ENCODE measurements around the gene ZNF524.

Gene ZNF524

GRCh38 chr19:55601084-55601483 is 996 bp downstream of the ZNF524 start:
- DNase-seq (ENCODE audit: low read depth in 4 of 4, low spot score in 1 of 4) = no peak

GRCh38 chr19:55602104-55603001 is 2.3 kb downstream of the ZNF524 start:
- DNase-seq (ENCODE audit: low read depth in 4 of 4, low spot score in 1 of 4) = no peak

- DNase-seq (ENCODE audit: low read depth in 4 of 4, low spot score in 1 of 4) = no peak
Measured at GRCh38 chr19:55603115-55603514, 3.0 kb downstream of the ZNF524 start.

- DNase-seq (ENCODE audit: low read depth in 4 of 4, low spot score in 1 of 4) = no peak
Measured at GRCh38 chr19:55603581-55604292, 3.6 kb downstream of the ZNF524 start.

GRCh38 chr19:55605207-55605636 is 5.1 kb downstream of the ZNF524 start:
- DNase-seq (ENCODE audit: low read depth in 4 of 4, low spot score in 1 of 4) = peak; percentile 97 to 99 (median 98)

GRCh38 chr19:55605637-55606470 is 5.8 kb downstream of the ZNF524 start, which contains the start of gene ZNF865:
Gene ZNF865 (plus strand): TSS chr19:55605647. CDS start chr19:55613619, 7,972 bp downstream.
- peak in 2 of 4 experiments; percentile 59 to 65 for DNase-seq (ENCODE audit: low read depth in 4 of 4, low spot score in 1 of 4)

- no peak for DNase-seq (ENCODE audit: low read depth in 4 of 4, low spot score in 1 of 4)
Measured at GRCh38 chr19:55606471-55606787, 6.3 kb downstream of the ZNF524 start.

GRCh38 chr19:55606817-55607216 is 6.7 kb downstream of the ZNF524 start:
- DNase-seq (ENCODE audit: low read depth in 4 of 4, low spot score in 1 of 4) = no peak

- no peak for DNase-seq (ENCODE audit: low read depth in 4 of 4, low spot score in 1 of 4)
Measured at GRCh38 chr19:55609326-55609725, 9.2 kb downstream of the ZNF524 start.

GRCh38 chr19:55611300-55611982 is 11.4 kb downstream of the ZNF524 start:
- no peak for DNase-seq (ENCODE audit: low read depth in 4 of 4, low spot score in 1 of 4)

GRCh38 chr19:55611983-55612645 is 12.0 kb downstream of the ZNF524 start:
- DNase-seq (ENCODE audit: low read depth in 4 of 4, low spot score in 1 of 4) = no peak

GRCh38 chr19:55613396-55613795 is 13.3 kb downstream of the ZNF524 start:
- DNase-seq (ENCODE audit: low read depth in 4 of 4, low spot score in 1 of 4) = no peak

GRCh38 chr19:55613930-55614710 is 14.0 kb downstream of the ZNF524 start:
- DNase-seq (ENCODE audit: low read depth in 4 of 4, low spot score in 1 of 4) = no peak

- no peak for DNase-seq (ENCODE audit: low read depth in 4 of 4, low spot score in 1 of 4)
Measured at GRCh38 chr19:55614711-55615542, 14.8 kb downstream of the ZNF524 start.

GRCh38 chr19:55615543-55616394 is 15.7 kb downstream of the ZNF524 start:
- no peak for DNase-seq (ENCODE audit: low read depth in 4 of 4, low spot score in 1 of 4)

GRCh38 chr19:55616395-55616875 is 16.3 kb downstream of the ZNF524 start:
- DNase-seq (ENCODE audit: low read depth in 4 of 4, low spot score in 1 of 4) = no peak

- DNase-seq (ENCODE audit: low read depth in 4 of 4, low spot score in 1 of 4) = no peak
Measured at GRCh38 chr19:55617426-55617825, 17.3 kb downstream of the ZNF524 start.
